HG02588 (cell line): ENCODE measurements around the gene TBC1D13.
A peak's percentile ranks its signal among the peaks of the same experiment; 100 is the strongest.

ENCODE experiments used
- ATAC-seq: cut with Tn5 transposase; IDR thresholded peaks from one replicate; pipeline ENCODE4 v1.9.1; 2021; ENCODE audit warnings: mild to moderate bottlenecking, moderate library complexity; ENCODE audit not compliant: unreplicated experiment

The TBC1D13 gene

DNA sequence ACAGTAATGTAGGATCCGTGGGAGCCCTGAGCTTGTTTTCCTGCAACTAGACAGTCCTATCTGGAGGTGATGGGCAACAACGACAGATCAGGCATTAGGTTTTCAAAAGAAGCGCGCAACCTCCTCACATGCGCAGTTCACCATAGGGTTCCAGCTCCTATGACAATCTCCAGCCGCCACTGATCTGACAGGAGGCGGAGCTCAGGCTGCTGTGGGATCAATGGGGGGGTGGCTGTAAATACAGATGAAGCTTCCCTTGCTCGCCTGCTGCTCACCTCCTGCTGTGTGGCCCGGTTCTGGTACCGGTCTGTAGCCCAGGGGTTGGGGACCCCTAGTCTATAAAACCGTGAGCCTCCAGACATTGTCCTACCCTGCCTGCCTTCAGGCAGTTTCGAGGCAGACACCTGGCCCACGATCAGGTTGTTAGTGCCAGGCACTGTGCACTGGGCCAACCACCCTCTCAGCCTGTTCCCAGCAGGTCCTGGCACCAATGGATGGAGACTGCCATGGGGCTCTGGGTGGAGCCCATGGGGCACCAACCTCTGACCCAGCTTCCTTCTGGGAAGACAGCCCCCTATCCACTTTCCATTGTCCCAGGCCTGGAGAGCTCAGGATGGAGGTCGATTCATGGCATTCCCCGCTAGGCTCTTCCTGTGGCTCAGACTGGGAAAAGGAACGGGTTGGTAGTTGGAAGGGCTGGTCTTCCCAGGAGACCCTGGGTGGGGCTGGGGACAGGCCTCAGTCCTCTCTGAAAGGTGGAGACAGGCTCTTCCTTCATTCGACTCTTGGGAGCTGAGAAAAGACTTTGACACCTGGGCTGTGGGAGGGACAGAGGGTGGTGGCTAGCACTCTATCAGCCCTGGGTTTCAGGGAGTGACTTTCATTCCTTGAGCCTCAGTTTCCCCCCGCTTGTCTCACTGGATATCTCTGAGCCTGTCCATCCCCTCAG, 32.9 kb downstream of the TBC1D13 start:
- no peak for ATAC-seq

GRCh38 chr9:128820665-128821583, 33.9 kb downstream of the TBC1D13 start:
- no peak for ATAC-seq

- no peak for ATAC-seq
These were observed 34.7 kb downstream of the TBC1D13 start for GRCh38 chr9:128821584-128822406.

DNA sequence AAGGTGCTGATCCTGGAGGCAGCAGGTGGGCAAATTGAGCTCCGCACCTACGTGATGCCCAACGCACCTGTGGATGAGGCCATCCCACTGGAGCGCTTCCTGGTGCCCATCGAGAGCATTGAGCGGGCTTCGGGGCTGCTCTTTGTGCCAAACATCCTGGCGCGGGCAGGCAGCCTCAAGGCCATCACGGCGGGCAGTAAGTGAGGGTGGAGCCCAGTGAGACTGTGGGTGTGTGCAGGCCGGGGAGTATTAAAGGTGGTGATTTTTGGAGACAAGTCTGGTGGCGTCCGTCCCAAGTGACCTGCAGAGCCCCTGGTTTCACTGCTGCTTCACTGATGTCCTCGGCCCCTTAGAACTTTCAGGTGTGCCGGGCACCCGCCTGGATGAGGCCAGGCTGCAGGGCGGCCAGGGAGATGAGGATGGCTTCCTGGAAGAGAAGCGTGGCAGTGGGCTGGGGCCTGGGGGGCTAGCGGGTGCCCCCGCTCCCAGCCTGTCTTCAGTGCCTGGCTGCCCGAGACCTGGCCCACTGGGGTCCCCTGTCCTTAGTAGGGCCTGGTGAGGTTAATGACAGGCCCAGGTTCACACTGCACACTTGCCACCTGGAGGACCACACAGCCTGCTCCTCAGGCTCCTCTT, 35.5 kb downstream of the TBC1D13 start:
- no peak for ATAC-seq

DNA sequence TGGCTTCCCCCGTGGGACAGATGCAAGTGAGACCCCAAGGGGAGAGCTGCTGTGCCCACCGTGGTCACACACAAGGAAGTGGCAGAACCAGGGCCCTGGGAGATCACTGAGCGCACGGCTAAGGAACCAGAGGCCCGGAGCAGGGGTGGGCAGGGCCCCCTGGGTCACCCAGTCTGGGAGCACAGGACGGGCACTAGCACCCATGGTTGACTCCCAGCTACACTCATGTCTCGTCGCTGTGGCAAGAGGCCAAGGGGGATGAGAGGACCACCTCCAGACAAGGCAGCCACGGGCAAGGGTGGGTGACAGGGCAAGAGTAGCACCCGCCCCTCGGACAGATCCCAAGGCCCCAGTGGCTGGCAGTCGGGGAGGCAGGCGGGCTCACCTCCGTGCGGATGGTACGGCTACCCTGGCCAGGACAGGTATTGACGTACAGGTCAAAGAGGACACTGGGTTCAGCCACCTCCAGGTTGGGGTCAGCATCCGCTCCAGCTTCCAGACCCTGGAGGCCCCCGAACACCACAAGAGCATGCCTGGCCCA, 36.4 kb downstream of the TBC1D13 start:
- no peak for ATAC-seq

- no peak for ATAC-seq
These were observed 36.9 kb downstream of the TBC1D13 start for GRCh38 chr9:128823903-128824406.

DNA sequence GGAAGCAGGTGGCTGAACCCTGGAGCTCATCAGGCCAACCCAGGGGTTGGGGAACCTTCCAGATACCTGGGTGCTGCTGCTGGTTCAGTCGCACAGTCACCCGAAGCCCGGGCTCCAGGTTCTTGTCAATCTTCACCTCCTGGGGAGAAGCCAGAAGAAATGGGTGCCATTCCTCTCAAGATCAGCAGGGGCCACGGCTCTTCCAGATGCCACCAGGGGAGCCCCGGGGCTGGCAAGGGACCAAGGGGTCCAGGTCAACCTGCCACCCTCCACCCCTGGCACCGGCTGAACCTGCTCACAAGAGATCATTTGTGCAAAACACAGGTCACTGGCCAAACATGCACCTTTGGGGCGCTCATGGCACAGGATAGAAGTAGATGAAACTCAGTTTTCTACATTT, 37.9 kb downstream of the TBC1D13 start:
- no peak for ATAC-seq

- ATAC-seq: no peak
These were observed 39.1 kb downstream of the TBC1D13 start for GRCh38 chr9:128825923-128826700.

DNA sequence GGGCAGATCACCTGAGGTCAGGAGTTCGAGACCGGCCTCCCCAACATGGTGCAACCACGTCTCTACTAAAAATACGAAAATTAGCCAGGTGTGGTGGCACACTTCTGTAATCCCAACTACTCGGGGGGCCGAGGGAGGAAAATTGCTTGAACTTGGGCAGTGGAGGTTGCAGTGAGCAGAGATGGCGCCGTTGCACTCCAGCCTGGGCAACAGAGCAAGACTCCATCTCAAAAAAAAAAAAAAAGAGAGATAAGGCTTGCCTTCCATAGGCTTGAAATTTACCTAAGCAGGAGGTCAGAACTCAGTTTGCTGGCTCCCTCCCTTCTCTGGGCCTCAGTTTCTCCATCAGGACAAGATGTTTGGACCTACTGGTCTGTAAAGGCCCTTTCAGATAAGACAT, 41.2 kb downstream of the TBC1D13 start:
- no peak for ATAC-seq

GRCh38 chr9:128828719-128829452, 41.8 kb downstream of the TBC1D13 start:
- no peak for ATAC-seq

- ATAC-seq: peak; percentile 93
These were observed 42.6 kb downstream of the TBC1D13 start, which contains the start of gene SPOUT1 for GRCh38 chr9:128829477-128830251. TSS of gene SPOUT1 (minus strand) at chr9:128829794. CDS start at chr9:128829780, 14 bp downstream.

DNA sequence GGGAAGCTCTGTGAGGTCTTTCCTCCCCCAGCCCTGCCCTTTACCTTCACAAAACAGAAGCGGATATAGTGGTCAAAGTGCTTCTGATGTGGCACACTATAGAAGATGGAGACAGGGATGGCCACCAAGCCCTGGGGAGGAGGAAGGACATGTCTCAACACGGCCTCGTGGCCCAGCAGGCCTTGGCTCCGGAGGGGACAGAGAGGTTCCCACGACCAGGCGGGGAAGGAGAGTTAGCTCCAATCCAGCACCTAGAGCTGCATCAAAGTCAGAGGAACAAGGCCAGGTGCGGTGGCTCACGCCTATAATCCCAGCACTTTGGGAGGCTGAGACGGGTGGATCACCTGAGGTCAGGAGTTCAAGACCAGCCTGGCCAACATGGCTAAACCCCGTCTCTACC, 46.6 kb downstream of the TBC1D13 start:
- no peak for ATAC-seq

- ATAC-seq: no peak
These were observed 48.5 kb downstream of the TBC1D13 start for GRCh38 chr9:128835246-128836210.

GRCh38 chr9:128836509-128837145, 49.6 kb downstream of the TBC1D13 start:
- no peak for ATAC-seq

- ATAC-seq: no peak
These were observed 51.3 kb downstream of the TBC1D13 start for GRCh38 chr9:128838338-128838737.

- no peak for ATAC-seq
These were observed 53.5 kb downstream of the TBC1D13 start for GRCh38 chr9:128840524-128840923.
